GM19452 (cell line): ENCODE results near the gene ERGIC2.
"Not testable (repeated sequence)": the region's sequence is repeated elsewhere in the genome, so short reads cannot be mapped to it uniquely, and the experiment has no call there.

ENCODE experiments used
- ATAC-seq: cut with Tn5 transposase; IDR thresholded peaks from one replicate; pipeline ENCODE4 v1.9.1; 2021; ENCODE audit not compliant: unreplicated experiment

Gene ERGIC2

DNA sequence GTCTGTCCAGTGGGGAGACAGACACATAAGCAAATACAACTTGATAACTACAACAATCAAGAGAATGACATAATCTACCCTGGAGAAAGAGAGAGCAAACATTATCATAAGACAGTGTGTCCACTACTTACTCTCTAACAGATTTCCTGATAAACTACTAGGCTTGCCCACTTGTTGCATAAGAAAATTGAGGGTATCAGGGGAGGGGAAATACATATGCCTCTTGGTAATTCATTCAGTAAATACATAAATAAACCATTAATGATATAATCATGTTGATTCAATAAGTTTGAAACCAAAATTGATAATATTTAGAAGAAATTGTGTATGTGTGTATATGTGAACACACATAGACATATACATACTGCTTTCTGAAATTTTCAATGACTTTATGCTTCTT lies 76.6 kb downstream of the ERGIC2 start:
- no peak for ATAC-seq

DNA sequence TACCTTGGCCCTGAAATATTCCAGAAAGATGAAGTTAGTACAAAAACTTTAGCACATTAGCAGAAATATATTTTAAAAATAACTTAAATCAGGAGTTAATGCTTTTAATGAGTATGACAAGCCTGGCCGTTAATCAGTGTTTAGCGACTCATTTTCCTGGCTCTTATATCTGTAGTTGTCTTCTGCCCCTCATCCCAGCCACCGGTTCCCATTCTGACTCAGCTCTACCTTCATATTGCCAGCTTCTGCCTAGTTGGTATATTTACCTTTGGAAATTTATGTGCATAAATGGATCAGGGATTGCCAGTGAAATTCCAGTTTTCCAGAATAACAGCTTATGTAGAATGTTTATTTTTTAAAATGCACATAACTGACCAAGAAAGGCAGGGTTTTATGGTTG lies 79.9 kb downstream of the ERGIC2 start:
- ATAC-seq: no peak

DNA sequence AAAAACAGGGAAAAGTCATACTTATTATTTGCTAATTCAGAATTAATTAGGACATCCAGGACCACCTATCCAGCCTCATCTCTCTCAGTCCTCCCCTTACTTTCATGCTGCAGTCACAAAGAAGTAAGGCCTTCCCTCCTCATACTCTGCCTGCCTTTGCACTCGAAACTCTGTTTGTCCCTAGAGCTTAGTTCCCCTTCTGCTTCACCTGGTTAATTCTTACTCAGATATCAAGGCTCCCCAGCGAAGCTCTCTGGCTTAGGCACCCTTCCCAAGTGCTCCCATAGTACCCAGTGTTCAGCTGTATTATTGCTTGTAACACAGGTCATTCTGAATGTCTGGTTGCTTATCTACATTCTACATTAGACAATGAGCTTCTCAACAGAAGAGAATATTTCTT lies 81.3 kb downstream of the ERGIC2 start:
- no peak for ATAC-seq

DNA sequence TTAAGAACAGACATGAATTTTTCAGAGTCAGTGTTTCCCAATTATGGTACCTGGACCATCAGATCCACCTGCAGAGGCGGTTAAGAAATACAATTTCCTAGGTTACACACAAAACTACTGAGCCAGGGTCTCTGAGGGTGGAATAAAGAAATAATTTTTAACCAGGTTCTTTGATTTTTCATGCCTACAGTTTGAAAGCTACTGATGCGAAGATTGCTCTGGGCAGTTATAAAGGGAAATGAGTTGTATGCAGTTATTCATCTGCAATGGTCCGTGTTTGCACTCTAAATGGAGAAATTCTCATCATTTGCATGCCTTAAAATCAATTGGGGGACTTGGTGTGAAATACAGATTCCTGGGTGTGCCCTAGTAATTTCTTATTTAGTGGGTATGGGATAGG lies 89.7 kb downstream of the ERGIC2 start:
- ATAC-seq: no peak

DNA sequence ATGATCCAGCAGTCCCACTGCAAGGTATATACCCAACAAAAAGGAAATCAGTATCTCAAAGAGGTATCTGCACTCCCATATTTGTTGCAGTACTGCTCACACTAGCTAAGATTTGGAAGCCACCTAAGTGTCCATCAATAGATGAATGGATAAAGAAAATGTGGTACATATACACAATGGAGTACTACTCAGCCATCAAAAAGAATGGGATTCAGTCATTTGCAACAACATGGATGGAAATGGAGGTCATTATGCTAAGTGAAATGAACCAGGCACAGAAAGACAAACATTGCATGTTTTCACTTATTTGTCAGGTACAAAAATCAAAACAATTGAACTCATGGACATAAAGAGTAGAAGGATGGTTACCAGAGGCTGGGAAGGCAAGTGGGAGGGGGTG lies 90.5 kb downstream of the ERGIC2 start:
- ATAC-seq: not testable (repeated sequence)

DNA sequence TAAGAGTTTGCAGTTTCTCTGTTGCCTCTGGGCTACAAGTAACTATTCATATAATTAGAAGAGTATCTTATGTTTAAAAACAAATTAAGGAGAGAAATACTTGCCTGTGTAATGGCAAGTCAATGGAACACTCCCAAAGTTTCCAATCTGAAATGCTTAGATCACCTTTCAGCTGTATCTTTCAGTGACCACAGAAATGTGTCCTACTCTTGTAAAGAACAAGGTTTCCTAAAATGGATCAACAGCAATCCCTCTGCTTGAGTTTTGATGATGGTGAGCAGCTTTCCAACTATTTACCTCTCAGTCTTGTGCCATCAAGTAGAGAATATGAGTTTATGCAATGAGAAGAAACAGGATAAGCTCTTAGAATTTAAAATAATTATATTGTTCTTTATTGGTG lies 92.9 kb downstream of the ERGIC2 start:
- ATAC-seq: no peak

DNA sequence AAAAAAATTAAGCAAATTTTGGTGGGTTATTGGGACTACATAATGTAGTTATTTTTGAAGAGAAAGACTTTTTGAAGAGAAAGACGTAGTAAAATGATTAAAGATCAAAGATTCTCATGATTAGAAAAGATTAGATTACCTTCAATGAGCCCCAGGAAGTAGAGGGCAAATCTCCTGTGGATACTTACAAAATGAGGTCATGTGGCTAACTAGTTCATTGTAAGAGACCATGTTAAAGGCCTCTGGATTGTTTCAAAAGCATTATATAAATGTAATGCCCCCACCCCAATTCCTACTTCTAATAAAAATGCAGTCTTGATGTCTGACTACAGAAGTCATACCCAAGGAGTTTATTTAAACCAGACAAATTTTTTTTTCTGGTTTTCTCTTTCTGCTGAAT lies 93.3 kb downstream of the ERGIC2 start:
- ATAC-seq: no peak
